ENCODE data around the gene NAGA.
"Not testable (repeated sequence)": the region's sequence is repeated elsewhere in the genome, so short reads cannot be mapped to it uniquely, and the experiment has no call there.

NAGA gene

GRCh38 chr22:42070517-42071422 lies at the start of gene NAGA:
Gene NAGA (minus strand): TSS chr22:42070812. CDS start chr22:42070297, 515 bp downstream.
- peak; percentile 93 for DNase-seq (ENCODE audit: low spot score)

- DNase-seq (ENCODE audit: low spot score) = no peak
These were observed 46.3 kb upstream of the NAGA start for GRCh38 chr22:42116848-42117424.

GRCh38 chr22:42115420-42115830 lies 44.8 kb upstream of the NAGA start:
- DNase-seq (ENCODE audit: low spot score) = not testable (repeated sequence)

- no peak for DNase-seq (ENCODE audit: low spot score)
These were observed 44.1 kb upstream of the NAGA start for GRCh38 chr22:42114721-42115120.

GRCh38 chr22:42112793-42113192 lies 42.2 kb upstream of the NAGA start:
- not testable (repeated sequence) for DNase-seq (ENCODE audit: low spot score)

- DNase-seq (ENCODE audit: low spot score) = no peak
These were observed 41.2 kb upstream of the NAGA start for GRCh38 chr22:42111798-42112197.

- DNase-seq (ENCODE audit: low spot score) = no peak
These were observed 38.2 kb upstream of the NAGA start for GRCh38 chr22:42108848-42109247.

GRCh38 chr22:42104332-42104860 lies 33.8 kb upstream of the NAGA start:
- not testable (repeated sequence) for DNase-seq (ENCODE audit: low spot score)

GRCh38 chr22:42101199-42101598 lies 30.6 kb upstream of the NAGA start:
- no peak for DNase-seq (ENCODE audit: low spot score)

GRCh38 chr22:42091455-42091782 lies 20.8 kb upstream of the NAGA start:
- DNase-seq (ENCODE audit: low spot score) = no peak

- peak; percentile 99 for DNase-seq (ENCODE audit: low spot score)
These were observed 20.2 kb upstream of the NAGA start, which contains the start of gene NDUFA6 for GRCh38 chr22:42090596-42091454. Gene NDUFA6 (minus strand): TSS chr22:42090772. CDS start chr22:42090744, 28 bp downstream.

- DNase-seq (ENCODE audit: low spot score) = no peak
These were observed 15.4 kb upstream of the NAGA start for GRCh38 chr22:42086051-42086450.

- no peak for DNase-seq (ENCODE audit: low spot score)
These were observed 14.3 kb upstream of the NAGA start for GRCh38 chr22:42084874-42085273.

GRCh38 chr22:42083119-42083518 lies 12.5 kb upstream of the NAGA start:
- no peak for DNase-seq (ENCODE audit: low spot score)

GRCh38 chr22:42080287-42080686 lies 9.7 kb upstream of the NAGA start:
- DNase-seq (ENCODE audit: low spot score) = no peak

- DNase-seq (ENCODE audit: low spot score) = peak; percentile 98
These were observed 9.0 kb upstream of the NAGA start, which contains the start of gene SMDT1 for GRCh38 chr22:42079319-42080251. Gene SMDT1 (plus strand): TSS chr22:42079700. CDS start chr22:42079769, 69 bp downstream.

- no peak for DNase-seq (ENCODE audit: low spot score)
These were observed 8.1 kb upstream of the NAGA start for GRCh38 chr22:42078469-42079318.

GRCh38 chr22:42077486-42078125 lies 7.0 kb upstream of the NAGA start:
- DNase-seq (ENCODE audit: low spot score) = no peak

- DNase-seq (ENCODE audit: low spot score) = no peak
These were observed 6.3 kb upstream of the NAGA start for GRCh38 chr22:42076764-42077485.

Data from CD4-positive, alpha-beta T cell treated with Interleukin-2 at 100 ng/mL for 4 hours (primary cell).